ENCODE measurements around the gene ENPEP.

DNA sequence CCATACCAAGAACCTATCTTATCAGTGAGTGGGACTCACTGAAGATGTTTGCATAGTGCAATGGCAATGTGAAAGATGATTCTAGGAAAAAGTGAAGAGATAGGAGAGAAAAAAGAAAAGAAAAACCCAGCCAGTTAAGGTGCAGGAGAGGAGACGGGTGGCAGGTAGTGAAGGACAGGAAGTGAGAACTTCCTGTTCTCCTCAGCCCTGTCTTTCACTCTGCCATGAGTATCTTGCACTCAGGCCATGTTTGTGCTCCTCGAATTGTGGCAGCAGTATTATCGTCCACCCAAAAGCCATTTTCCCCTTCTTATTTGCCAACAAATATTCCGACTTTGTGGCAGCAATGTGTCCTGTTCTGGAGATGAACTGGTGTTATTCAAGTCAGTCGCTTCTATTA lies 8.6 kb upstream of the ENPEP start:
- TF ChIP-seq EZH2 (IDR thresholded peaks at IDR 0.05; ENCODE audit: borderline replicate concordance, low read depth, low read length, poor library complexity, severe bottlenecking), result no peak
- TF ChIP-seq, protein P1, sequence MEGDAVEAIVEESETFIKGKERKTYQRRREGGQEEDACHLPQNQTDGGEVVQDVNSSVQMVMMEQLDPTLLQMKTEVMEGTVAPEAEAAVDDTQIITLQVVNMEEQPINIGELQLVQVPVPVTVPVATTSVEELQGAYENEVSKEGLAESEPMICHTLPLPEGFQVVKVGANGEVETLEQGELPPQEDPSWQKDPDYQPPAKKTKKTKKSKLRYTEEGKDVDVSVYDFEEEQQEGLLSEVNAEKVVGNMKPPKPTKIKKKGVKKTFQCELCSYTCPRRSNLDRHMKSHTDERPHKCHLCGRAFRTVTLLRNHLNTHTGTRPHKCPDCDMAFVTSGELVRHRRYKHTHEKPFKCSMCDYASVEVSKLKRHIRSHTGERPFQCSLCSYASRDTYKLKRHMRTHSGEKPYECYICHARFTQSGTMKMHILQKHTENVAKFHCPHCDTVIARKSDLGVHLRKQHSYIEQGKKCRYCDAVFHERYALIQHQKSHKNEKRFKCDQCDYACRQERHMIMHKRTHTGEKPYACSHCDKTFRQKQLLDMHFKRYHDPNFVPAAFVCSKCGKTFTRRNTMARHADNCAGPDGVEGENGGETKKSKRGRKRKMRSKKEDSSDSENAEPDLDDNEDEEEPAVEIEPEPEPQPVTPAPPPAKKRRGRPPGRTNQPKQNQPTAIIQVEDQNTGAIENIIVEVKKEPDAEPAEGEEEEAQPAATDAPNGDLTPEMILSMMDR (conservative IDR thresholded peaks at IDR 0.05; ENCODE audit: low read depth, low read length), result no peak
